H9 (cell line): Measurements from ENCODE around the gene PDYN. TPM values are rescaled to one million over a fixed set of nuclear protein-coding genes. Genes with fewer than 3 reads are reported as not detected.

ENCODE experiments used
- DNase-seq: peaks from one replicate; pipeline ENCODE4 v3.0.0-alpha.2; 2017
- H2AFZ ChIP-seq: one replicate; pipeline ENCODE4 v1.6.1; 2013; ENCODE audit warnings: mild to moderate bottlenecking, low read length, control low read depth, moderate library complexity
- H2AK5ac ChIP-seq: 2 replicates; pipeline ENCODE4 v1.6.1; 2013; ENCODE audit warnings: low read length, control low read depth, mixed read lengths; ENCODE audit not compliant: insufficient read length
- H2BK120ac ChIP-seq: one replicate; pipeline ENCODE4 v1.6.1; 2013; ENCODE audit warnings: low read depth, mild to moderate bottlenecking, low read length, control low read depth, inconsistent platforms; ENCODE audit not compliant: poor library complexity, severe bottlenecking
- H2BK12ac ChIP-seq: 2 replicates; pipeline ENCODE4 v1.6.1; 2013; ENCODE audit warnings: low read length, control low read depth, mixed read lengths, low read depth; ENCODE audit not compliant: insufficient read length
- H2BK15ac ChIP-seq: 2 replicates; pipeline ENCODE4 v1.6.1; 2013; ENCODE audit warnings: low read depth, low read length, control low read depth
- H2BK20ac ChIP-seq: one replicate; pipeline ENCODE4 v1.6.1; 2013; ENCODE audit warnings: low read depth, mild to moderate bottlenecking, low read length, control low read depth, inconsistent platforms; ENCODE audit not compliant: poor library complexity, severe bottlenecking
- H2BK5ac ChIP-seq: 2 replicates; pipeline ENCODE4 v1.6.1; 2013; ENCODE audit warnings: low read length, control low read depth, mixed read lengths; ENCODE audit not compliant: insufficient read length
- H3K14ac ChIP-seq: 2 replicates; pipeline ENCODE4 v1.6.1; 2013; ENCODE audit warnings: low read length, control low read depth; ENCODE audit not compliant: insufficient read depth
- H3K18ac ChIP-seq: 2 replicates; pipeline ENCODE4 v1.6.1; 2013; ENCODE audit warnings: low read depth, mild to moderate bottlenecking, mixed read lengths, low read length, control low read depth; ENCODE audit not compliant: insufficient read length
- H3K23ac ChIP-seq: 2 replicates; pipeline ENCODE4 v1.6.1; 2013; ENCODE audit warnings: low read length, control low read depth, mixed read lengths, low read depth; ENCODE audit not compliant: insufficient read length
- H3K23me2 ChIP-seq: 2 replicates; pipeline ENCODE4 v1.6.1; 2013; ENCODE audit warnings: low read depth, mild to moderate bottlenecking, mixed read lengths, low read length, control low read depth; ENCODE audit not compliant: insufficient read length, poor library complexity, severe bottlenecking
- H3K27ac ChIP-seq: 2 replicates; pipeline ENCODE4 v1.5.1; 2013; ENCODE audit warnings: low read length, control low read depth, mixed read lengths, low read depth; ENCODE audit not compliant: insufficient read length
- H3K27me3 ChIP-seq: 2 replicates; pipeline ENCODE4 v1.6.1; 2013; ENCODE audit warnings: low read length, control low read depth, inconsistent platforms; ENCODE audit not compliant: insufficient read depth
- H3K4ac ChIP-seq: 2 replicates; pipeline ENCODE4 v1.6.1; 2013; ENCODE audit warnings: low read depth, mild to moderate bottlenecking, control low read depth, inconsistent platforms, low read length, moderate library complexity
- H3K4me1 ChIP-seq: 2 replicates; pipeline ENCODE4 v1.6.1; 2013; ENCODE audit warnings: low read length, control low read depth, inconsistent platforms; ENCODE audit not compliant: insufficient read depth
- H3K4me2 ChIP-seq: 2 replicates; pipeline ENCODE4 v1.6.1; 2013; ENCODE audit warnings: low read length, control low read depth, mixed read lengths; ENCODE audit not compliant: insufficient read length, insufficient read depth
- H3K56ac ChIP-seq: 2 replicates; pipeline ENCODE4 v1.6.1; 2013; ENCODE audit warnings: low read depth, mild to moderate bottlenecking, mixed read lengths, low read length, control low read depth; ENCODE audit not compliant: insufficient read length
- H3K79me1 ChIP-seq: 2 replicates; pipeline ENCODE4 v1.6.1; 2013; ENCODE audit warnings: low read depth, mild to moderate bottlenecking, moderate library complexity, low read length, control low read depth, inconsistent platforms; ENCODE audit not compliant: insufficient read depth, poor library complexity, severe bottlenecking
- H3K79me2 ChIP-seq: 2 replicates; pipeline ENCODE4 v1.6.1; 2013; ENCODE audit warnings: low read length, control low read depth, inconsistent platforms; ENCODE audit not compliant: insufficient read depth
- H3K9ac ChIP-seq: 2 replicates; pipeline ENCODE4 v1.6.1; 2013; ENCODE audit warnings: low read length, control low read depth, mixed read lengths; ENCODE audit not compliant: insufficient read length; ENCODE audit errors: extremely low read depth
- H3K9me3 ChIP-seq: one replicate; pipeline ENCODE4 v1.6.1; 2013; ENCODE audit warnings: low read depth, low read length, inconsistent platforms; ENCODE audit not compliant: control insufficient read depth
- H3T11ph ChIP-seq: one replicate; pipeline ENCODE4 v1.6.1; 2013; ENCODE audit warnings: mild to moderate bottlenecking, low read length, control low read depth, inconsistent platforms
- H4K20me1 ChIP-seq: one replicate; pipeline ENCODE4 v1.6.1; 2013; ENCODE audit not compliant: control insufficient read depth, insufficient read length, insufficient read depth
- H4K5ac ChIP-seq: 2 replicates; pipeline ENCODE4 v1.6.1; 2013; ENCODE audit warnings: low read depth, mild to moderate bottlenecking, mixed read lengths, low read length, control low read depth; ENCODE audit not compliant: insufficient read length
- H4K8ac ChIP-seq: replicated peaks from 2 replicates; pipeline ENCODE4 v1.6.1; 2013; ENCODE audit warnings: low read length, control low read depth, mixed read lengths, low read depth; ENCODE audit not compliant: insufficient read length
- H4K91ac ChIP-seq: 2 replicates; pipeline ENCODE4 v1.6.1; 2013; ENCODE audit warnings: low read depth, mild to moderate bottlenecking, moderate library complexity, mixed read lengths, low read length, control low read depth; ENCODE audit not compliant: insufficient read length
- H3K27ac Mint-ChIP-seq, 3 experiments: 2 replicates in 2 of 3; 3 replicates in 1 of 3; pipeline ENCODE4 v1.8.0; 2020 to 2021; ENCODE audit warnings: mixed read lengths in 3 of 3, mild to moderate bottlenecking in 1 of 3, moderate library complexity in 1 of 3
- H3K27me3 Mint-ChIP-seq: 2 replicates; pipeline ENCODE4 v1.8.0; 2021; ENCODE audit warnings: low read depth, mild to moderate bottlenecking, moderate library complexity, mixed read lengths
- H3K36me3 Mint-ChIP-seq, 3 experiments: 2 replicates in 2 of 3; 3 replicates in 1 of 3; pipeline ENCODE4 v1.8.0; 2020 to 2021; ENCODE audit warnings: low read depth in 3 of 3, mixed read lengths in 3 of 3; ENCODE audit not compliant: insufficient read depth in 1 of 3
- H3K4me1 Mint-ChIP-seq, 2 experiments: 2 replicates each; pipeline ENCODE4 v1.8.0; 2020; ENCODE audit warnings: mixed read lengths in 2 of 2
- H3K4me3 Mint-ChIP-seq, 2 experiments: 2 replicates in 1 of 2; 3 replicates in 1 of 2; pipeline ENCODE4 v1.8.0; 2020 to 2021; ENCODE audit warnings: mild to moderate bottlenecking in 2 of 2, mixed read lengths in 2 of 2, moderate library complexity in 1 of 2
- H3K9me3 Mint-ChIP-seq, 2 experiments: 2 replicates in 1 of 2; 3 replicates in 1 of 2; pipeline ENCODE4 v1.8.0; 2020; ENCODE audit warnings: mild to moderate bottlenecking in 2 of 2, mixed read lengths in 2 of 2, moderate library complexity in 1 of 2
- CTCF ChIP-seq: fragments of 200-600 bp; sonication (generic); conservative IDR thresholded peaks from 3 replicates; pipeline ENCODE4 v1.8.0; 2021; ENCODE audit warnings: antibody characterized with exemption, mild to moderate bottlenecking
- WGBS: extraction: QIAGEN DNeasy Blood & Tissue Kit; methylation state at CpG from one replicate; pipeline ENCODE4 v1.1.7; 2013; ENCODE audit warnings: missing lambda C conversion rate, low lambda C conversion rate, mixed read lengths; ENCODE audit not compliant: insufficient read length; ENCODE audit errors: extremely low coverage; 5-methylcytosine and 5-hydroxymethylcytosine counted together
- total RNA-seq: library from RNA; stranded (reverse); gene quantifications from 2 replicates; pipeline ENCODE4 v1.2.1, GENCODE V29; 2021

Gene PDYN
- total RNA-seq, 1 experiment from 2014 or later, result 0.63 TPM

- no peak overlapping the region; the same call in 1 of the 2 replicates for H3K14ac ChIP-seq
- H3K27ac ChIP-seq, result no peak overlapping the region
- WGBS, result no CpG with 5 or more reads among the region's 9 CpGs
- no peak overlapping the region for H3K18ac ChIP-seq
- Mint-ChIP-seq H3K4me1 (peaks cover 15 to 17% of the 10 kb centered on the region in 2 experiments), H3K36me3 (peaks cover 2 to 9% (median 6%) of the 10 kb centered on the region in 3 experiments; a peak in 5 of 7 replicates), H3K4me3 (no peak overlapping the region), H3K27ac (no peak overlapping the region; a peak in 1 of 7 replicates), H3K9me3 (no peaks in the 10 kb centered on the region; a peak in 1 of 5 replicates), H3K27me3 (peaks cover 5% of the 10 kb centered on the region)
- no peak overlapping the region for H2AK5ac ChIP-seq
- H4K8ac ChIP-seq, result no peak overlapping the region
- H2BK20ac ChIP-seq, result no peak overlapping the region
- H4K20me1 ChIP-seq, result no peaks in the 10 kb centered on the region
- H3K79me1 ChIP-seq, result no peaks in the 10 kb centered on the region
- no peak for TF ChIP-seq CTCF
- H2BK12ac ChIP-seq, result no peak overlapping the region
- H3K4me2 ChIP-seq, result no peak overlapping the region
- no peak overlapping the region for H2BK15ac ChIP-seq
- H2BK5ac ChIP-seq, result no peak overlapping the region
- H3K23ac ChIP-seq, result no peak overlapping the region
- H3K27me3 ChIP-seq, result no peaks in the 10 kb centered on the region
- H3K9me3 ChIP-seq, result no peaks in the 10 kb centered on the region
- no peaks in the 10 kb centered on the region for H3K79me2 ChIP-seq
- no peak overlapping the region for H3K56ac ChIP-seq
- no peak overlapping the region for H4K5ac ChIP-seq
- H2BK120ac ChIP-seq, result no peak overlapping the region
- no peak for DNase-seq
- H3K9ac ChIP-seq, result no peak overlapping the region
- H3T11ph ChIP-seq, result no peak overlapping the region
- no peaks in the 10 kb centered on the region for H3K4me1 ChIP-seq
- no peaks in the 10 kb centered on the region for H3K23me2 ChIP-seq
- H2AFZ ChIP-seq, result no peak overlapping the region
- H4K91ac ChIP-seq, result no peak overlapping the region
- no peak overlapping the region for H3K4ac ChIP-seq
These were observed 60.4 kb downstream of the PDYN start for GRCh38 chr20:1933465-1933870.
